ENCODE measurements around the gene CFAP45. TPM values are rescaled to one million over a fixed set of nuclear protein-coding genes. Genes with fewer than 3 reads are reported as not detected.
"Not testable (repeated sequence)": the region's sequence is repeated elsewhere in the genome, so short reads cannot be mapped to it uniquely, and the experiment has no call there.

The CFAP45 gene
- total RNA-seq, 4 donors from 2014 or later: 0.97 to 3.6 (median 1.8) TPM; not detected in 1

DNA sequence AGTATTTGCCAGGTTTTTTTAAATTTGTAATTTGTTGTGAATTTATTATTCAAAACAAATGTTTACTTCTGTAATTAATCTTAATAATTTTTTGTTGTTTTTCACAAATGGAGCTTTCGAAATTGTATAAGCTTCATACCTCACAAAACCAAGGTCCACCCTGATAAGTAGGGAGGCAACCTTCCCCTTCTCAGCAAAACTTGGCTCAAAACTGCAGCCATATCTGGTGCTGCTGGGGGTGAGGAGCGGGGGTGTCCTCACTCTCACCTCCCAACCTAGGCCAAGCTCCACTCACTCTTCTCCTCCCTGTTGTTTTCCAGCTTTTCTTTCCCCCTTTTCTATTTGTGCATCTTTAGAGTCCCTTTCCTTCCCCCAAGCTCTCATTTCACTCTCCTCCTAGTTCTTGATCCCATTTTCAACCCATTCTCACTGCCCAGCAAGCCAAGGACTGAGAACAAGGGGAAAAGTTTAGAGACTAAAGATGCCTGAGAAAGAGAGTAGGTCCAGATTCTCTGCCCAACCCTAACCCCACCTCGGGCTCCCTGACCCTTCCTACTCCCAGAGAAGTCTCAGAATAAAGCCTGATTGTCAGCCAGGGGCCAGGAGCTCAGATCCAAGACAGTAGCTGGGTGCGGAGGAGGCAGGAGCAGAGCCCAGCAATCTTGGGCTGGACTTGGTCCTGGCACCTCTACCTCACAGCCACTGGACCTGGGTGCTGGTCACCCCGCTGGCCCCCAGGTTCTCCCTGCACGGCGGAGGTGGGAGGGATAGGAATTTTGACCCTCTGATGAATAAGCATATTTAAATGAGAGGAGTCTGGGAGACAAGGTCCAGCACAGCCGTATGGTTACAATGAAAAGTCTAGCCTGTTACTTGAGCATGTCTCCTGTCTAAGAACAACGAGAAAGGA lies 8.3 kb upstream of the CFAP45 start:
- DNase-seq: no peak
- no peak overlapping the region for H3K27ac ChIP-seq

DNA sequence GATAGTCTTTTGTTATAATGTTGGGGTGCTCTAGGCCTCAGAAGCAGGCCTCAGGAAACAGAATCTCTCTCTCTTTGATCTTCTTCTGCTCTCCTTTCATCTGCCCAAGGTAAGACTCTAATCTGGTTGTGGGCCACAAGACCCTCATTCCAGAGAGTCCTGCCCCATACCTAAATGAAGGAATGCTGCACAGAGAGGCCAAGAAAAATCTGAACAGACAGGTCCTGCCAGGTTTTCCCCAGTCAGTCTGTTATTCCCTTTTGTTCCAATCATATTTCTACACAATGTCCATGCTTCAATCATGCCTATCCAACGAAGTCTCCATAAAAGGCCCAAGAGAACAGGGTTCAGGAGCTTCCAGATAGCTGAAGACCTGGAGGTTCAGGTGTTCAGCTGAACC lies 7.0 kb upstream of the CFAP45 start:
- Histone ChIP-seq H3K4me3 (no peak overlapping the region), H3K36me3 (no peaks in the 10 kb centered on the region), H3K27me3 (no peaks in the 10 kb centered on the region), H3K27ac (no peak overlapping the region), H3K4me1 (no peaks in the 10 kb centered on the region), H3K9me3 (no peaks in the 10 kb centered on the region)
- intact Hi-C loops (cut with DNase I; ENCODE audit: low total_unique reads): no loop called here
- no peak for DNase-seq
- no peak for TF ChIP-seq POLR2A (IDR thresholded peaks at IDR 0.05)
- TF ChIP-seq, protein P1, sequence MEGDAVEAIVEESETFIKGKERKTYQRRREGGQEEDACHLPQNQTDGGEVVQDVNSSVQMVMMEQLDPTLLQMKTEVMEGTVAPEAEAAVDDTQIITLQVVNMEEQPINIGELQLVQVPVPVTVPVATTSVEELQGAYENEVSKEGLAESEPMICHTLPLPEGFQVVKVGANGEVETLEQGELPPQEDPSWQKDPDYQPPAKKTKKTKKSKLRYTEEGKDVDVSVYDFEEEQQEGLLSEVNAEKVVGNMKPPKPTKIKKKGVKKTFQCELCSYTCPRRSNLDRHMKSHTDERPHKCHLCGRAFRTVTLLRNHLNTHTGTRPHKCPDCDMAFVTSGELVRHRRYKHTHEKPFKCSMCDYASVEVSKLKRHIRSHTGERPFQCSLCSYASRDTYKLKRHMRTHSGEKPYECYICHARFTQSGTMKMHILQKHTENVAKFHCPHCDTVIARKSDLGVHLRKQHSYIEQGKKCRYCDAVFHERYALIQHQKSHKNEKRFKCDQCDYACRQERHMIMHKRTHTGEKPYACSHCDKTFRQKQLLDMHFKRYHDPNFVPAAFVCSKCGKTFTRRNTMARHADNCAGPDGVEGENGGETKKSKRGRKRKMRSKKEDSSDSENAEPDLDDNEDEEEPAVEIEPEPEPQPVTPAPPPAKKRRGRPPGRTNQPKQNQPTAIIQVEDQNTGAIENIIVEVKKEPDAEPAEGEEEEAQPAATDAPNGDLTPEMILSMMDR (IDR thresholded peaks at IDR 0.05): no peak

More for the DNA sequence above, 8.3 kb upstream of the CFAP45 start:
- intact Hi-C loops (cut with DNase I; ENCODE audit: low total_unique reads): no loop called here
- H3K4me1 ChIP-seq: no peaks in the 10 kb centered on the region
- H3K36me3 ChIP-seq: no peaks in the 10 kb centered on the region
- TF ChIP-seq, protein P1 (IDR thresholded peaks at IDR 0.05): no peak
- no peak for TF ChIP-seq POLR2A (IDR thresholded peaks at IDR 0.05)
- no peaks in the 10 kb centered on the region for H3K9me3 ChIP-seq
- H3K27me3 ChIP-seq: no peaks in the 10 kb centered on the region
- no peak overlapping the region for H3K4me3 ChIP-seq

DNA sequence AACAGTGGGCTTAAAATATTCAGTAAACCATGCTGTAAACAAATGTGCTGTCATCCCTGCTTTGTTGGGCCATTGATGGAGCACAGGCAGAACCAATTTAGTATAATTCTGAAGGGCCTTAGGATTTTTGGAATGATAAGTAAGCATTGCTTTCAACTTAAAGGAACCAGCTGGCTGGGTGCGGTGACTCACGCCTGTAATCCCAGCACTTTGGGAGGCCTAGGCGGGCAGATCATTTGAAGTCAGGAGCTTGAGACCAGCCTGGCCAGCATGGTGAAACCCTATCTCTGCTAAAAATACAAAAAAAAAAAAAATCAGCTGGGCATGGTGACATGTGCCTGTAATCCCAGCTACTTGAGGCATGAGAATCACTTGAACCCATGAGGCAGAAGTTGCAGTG lies 4.1 kb upstream of the CFAP45 start:
- H3K4me1 ChIP-seq; H3K36me3 ChIP-seq; H3K27me3 ChIP-seq; DNase-seq; H3K9me3 ChIP-seq; intact Hi-C loops (cut with DNase I; ENCODE audit: low total_unique reads); H3K4me3 ChIP-seq; H3K27ac ChIP-seq: not testable (repeated sequence)

DNA sequence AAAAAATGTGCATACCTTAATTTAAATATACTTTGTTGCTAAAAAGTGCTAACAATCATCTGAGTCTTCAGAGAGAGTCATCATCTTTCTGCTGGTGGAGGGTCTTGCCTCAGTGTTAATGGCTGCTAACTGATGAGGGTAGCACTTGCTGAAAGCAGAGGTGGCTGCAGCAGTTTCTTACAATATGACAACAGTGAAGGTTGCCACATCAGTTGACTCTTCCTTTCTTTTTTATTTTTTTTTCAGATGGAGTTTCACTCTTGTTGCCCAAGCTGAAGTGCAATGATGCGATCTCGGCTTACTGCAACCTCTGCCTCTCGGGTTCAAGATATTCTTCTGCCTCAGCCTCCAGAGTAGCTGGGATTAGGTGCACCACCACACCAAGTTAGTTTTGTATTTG lies 2.6 kb upstream of the CFAP45 start:
- Histone ChIP-seq H3K27me3 (no peaks in the 10 kb centered on the region), H3K27ac (no peak overlapping the region), H3K4me1 (no peaks in the 10 kb centered on the region), H3K36me3 (no peaks in the 10 kb centered on the region), H3K9me3 (no peaks in the 10 kb centered on the region), H3K4me3 (no peak overlapping the region)
- intact Hi-C loops (cut with DNase I; ENCODE audit: low total_unique reads): no loop called here
- TF ChIP-seq POLR2A (IDR thresholded peaks at IDR 0.05): no peak
- TF ChIP-seq, protein P1 (IDR thresholded peaks at IDR 0.05): no peak
- DNase-seq: no peak

DNA sequence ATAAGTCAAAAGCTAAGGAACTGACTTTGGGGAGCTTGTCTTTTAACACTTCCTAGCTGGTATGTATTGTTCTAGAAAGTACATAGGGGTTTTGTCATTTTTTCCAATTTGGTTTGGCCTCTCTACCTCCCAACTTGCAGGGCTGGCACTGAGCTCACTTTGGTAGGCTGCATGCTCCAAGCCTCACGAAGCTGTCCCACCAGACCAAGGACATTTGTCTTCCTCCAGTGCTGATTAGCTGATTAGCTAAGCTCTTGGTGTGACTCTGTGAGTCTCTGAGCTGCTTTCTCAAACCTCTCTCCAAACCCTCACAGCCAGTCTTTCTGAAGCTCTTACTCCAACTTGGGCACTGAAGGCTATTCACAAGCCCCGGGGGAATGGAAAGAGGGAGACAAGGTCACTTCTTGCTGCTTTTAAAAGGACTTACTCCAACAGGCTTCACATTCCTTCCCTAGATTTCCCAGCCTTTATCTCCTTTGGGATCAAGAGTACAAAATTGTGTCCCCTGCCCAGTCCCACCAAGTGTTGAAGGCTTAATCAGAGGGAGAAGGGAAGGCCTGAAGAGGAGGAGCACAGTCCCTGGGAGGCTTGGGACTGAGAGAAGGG lies 893 bp upstream of the CFAP45 start:
- Histone ChIP-seq H3K36me3 (no peaks in the 10 kb centered on the region), H3K4me3 (no peak overlapping the region), H3K27me3 (no peaks in the 10 kb centered on the region), H3K9me3 (no peaks in the 10 kb centered on the region), H3K4me1 (no peaks in the 10 kb centered on the region), H3K27ac (no peak overlapping the region)
- intact Hi-C loops (cut with DNase I; ENCODE audit: low total_unique reads): no loop called here
- no peak for DNase-seq
- TF ChIP-seq, protein P1 (IDR thresholded peaks at IDR 0.05): no peak
- TF ChIP-seq POLR2A (IDR thresholded peaks at IDR 0.05): no peak

DNA sequence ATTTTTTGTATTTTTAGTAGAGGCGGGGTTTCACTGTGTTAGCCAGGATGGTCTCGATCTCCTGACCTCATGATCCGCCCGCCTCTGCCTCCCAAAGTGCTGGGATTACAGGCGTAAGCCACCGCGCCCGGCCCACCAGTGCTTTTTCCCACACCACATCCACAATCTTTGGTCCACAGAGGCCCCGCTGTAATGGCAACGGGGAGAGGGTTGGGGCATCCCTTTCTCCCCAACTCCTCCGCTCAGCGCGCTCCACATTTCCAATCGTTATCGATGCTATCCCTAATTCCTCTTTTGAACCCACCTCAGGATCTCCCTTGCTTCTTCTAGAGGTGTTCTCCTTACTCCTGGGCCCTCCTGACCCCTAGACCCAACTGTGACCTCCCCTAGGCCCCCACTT lies 331 bp downstream of the CFAP45 start:
- intact Hi-C loops (cut with DNase I; ENCODE audit: low total_unique reads); H3K9me3 ChIP-seq; H3K4me3 ChIP-seq; H3K27me3 ChIP-seq; DNase-seq; H3K27ac ChIP-seq; H3K4me1 ChIP-seq; H3K36me3 ChIP-seq: not testable (repeated sequence)
